ENCODE data around the gene KIF19. TPM values are rescaled to one million over a fixed set of nuclear protein-coding genes. Genes with fewer than 3 reads are reported as not detected.

KIF19 gene
- total RNA-seq, 4 donors from 2014 or later, result 0.12 to 0.76 TPM; not detected in 2

DNA sequence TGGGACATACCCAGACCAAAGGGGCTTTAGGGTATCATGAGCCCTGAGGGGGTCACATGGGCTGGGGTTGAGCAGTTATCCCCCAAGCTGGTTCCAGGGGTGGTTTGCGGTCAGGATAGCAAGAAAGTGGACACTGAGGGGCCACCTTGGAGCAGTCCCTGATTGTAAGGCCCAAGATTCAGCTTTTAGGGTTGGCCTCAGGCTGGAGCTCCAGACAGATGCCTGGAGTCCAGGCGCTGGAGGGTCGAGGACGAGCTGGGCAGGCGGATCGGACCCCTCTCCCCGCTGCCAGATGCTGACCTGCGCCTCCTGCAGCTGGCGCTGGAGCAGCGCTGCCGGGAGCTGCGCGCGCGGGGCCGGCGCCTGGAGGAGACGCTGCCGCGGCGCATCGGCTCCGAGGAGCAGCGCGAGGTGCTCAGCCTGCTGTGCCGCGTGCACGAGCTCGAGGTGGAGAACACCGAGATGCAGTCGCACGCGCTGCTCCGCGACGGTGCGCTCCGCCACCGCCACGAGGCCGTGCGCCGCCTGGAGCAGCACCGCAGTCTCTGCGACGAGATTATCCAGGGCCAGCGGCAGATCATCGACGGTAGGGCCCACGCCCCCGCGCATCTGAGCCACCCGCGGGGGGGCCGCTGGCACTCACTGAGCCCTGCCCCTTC, 25.7 kb downstream of the KIF19 start:
- Histone ChIP-seq H3K4me1 (peaks cover 0 to 11% (median 2%) of the 10 kb centered on the region in 3 donors), H3K36me3 (no peaks in the 10 kb centered on the region), H3K4me3 (no peak overlapping the region), H3K27me3 (peaks cover 0 to 96% (median 12%) of the 10 kb centered on the region in 4 donors), H3K27ac (no peak overlapping the region), H3K9me3 (no peaks in the 10 kb centered on the region)
- TF ChIP-seq, protein P1, sequence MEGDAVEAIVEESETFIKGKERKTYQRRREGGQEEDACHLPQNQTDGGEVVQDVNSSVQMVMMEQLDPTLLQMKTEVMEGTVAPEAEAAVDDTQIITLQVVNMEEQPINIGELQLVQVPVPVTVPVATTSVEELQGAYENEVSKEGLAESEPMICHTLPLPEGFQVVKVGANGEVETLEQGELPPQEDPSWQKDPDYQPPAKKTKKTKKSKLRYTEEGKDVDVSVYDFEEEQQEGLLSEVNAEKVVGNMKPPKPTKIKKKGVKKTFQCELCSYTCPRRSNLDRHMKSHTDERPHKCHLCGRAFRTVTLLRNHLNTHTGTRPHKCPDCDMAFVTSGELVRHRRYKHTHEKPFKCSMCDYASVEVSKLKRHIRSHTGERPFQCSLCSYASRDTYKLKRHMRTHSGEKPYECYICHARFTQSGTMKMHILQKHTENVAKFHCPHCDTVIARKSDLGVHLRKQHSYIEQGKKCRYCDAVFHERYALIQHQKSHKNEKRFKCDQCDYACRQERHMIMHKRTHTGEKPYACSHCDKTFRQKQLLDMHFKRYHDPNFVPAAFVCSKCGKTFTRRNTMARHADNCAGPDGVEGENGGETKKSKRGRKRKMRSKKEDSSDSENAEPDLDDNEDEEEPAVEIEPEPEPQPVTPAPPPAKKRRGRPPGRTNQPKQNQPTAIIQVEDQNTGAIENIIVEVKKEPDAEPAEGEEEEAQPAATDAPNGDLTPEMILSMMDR (IDR thresholded peaks at IDR 0.05), result no peak
- WGBS, 2 donors, result 19 to 86% methylated on average over 1 to 4 of the region's 55 CpGs
- no peak for DNase-seq
- intact Hi-C loops (cut with DNase I), result no loop called here

DNA sequence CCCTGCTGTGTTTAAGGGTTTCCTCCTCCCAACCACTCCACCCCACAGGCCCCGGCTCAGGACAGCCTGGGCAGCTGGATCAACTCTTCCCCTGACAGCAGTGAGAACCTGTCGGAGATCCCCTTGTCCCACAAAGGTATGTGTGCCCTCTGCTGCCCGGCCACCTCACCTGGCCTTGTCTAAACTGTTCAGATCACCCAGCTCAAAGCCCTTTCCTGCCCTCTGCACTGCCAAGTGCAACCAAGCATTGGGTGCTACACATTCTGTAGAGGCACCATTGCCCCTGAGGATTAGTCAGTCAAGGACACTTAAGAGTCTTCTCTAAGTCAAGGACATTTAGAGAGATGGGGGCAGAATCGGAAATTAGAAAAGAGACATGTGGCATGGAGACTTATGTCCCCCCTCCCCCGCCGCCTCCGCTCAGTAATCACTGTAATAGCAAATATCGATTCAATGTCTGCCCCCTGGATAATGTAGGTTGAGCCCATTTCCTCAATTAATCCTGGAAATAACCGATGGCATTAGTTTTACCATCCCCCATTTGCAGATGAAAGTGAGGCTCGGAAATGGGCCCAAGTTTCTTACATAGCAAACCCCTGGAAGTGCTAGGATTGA, 27.5 kb downstream of the KIF19 start:
- TF ChIP-seq POLR2A (IDR thresholded peaks at IDR 0.05), result no peak
- TF ChIP-seq, protein P1 (IDR thresholded peaks at IDR 0.05), result no peak
- H3K4me3 ChIP-seq, result no peak overlapping the region
- 64 to 70% methylated on average over 8 to 10 of the region's 10 CpGs for WGBS, 2 donors

DNA sequence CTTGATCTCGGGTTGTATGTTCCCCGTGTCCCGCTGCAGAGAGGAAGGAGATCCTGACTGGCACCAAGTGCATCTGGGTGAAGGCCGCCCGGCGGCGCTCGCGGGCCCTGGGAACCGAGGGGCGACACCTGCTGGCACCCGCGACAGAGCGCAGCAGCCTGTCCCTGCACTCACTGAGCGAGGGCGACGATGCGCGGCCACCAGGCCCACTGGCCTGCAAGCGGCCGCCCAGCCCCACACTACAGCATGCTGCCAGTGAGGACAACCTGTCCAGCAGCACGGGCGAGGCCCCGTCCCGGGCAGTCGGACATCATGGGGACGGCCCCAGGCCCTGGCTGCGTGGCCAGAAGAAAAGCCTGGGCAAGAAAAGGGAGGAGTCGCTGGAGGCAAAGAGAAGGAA, 28.1 kb downstream of the KIF19 start:
- H3K4me1 ChIP-seq, result peaks cover 0 to 26% (median 10%) of the 10 kb centered on the region in 3 donors
- H3K9me3 ChIP-seq, result no peaks in the 10 kb centered on the region
- H3K36me3 ChIP-seq, result no peaks in the 10 kb centered on the region
- TF ChIP-seq, protein P1 (IDR thresholded peaks at IDR 0.05), result peak in 4 of 6 experiments; percentile 21 to 64 (median 42)
- TF ChIP-seq POLR2A (IDR thresholded peaks at IDR 0.05), result no peak
- no peak overlapping the region for H3K4me3 ChIP-seq
- intact Hi-C loops (cut with DNase I), result no loop called here
- no peak for DNase-seq
- 32 to 40% methylated on average over 2 to 6 of the region's 29 CpGs for WGBS, 2 donors
- no peak overlapping the region for H3K27ac ChIP-seq
- H3K27me3 ChIP-seq, result peaks cover 15 to 100% (median 20%) of the 10 kb centered on the region in 4 donors

More for the DNA sequence above, 27.5 kb downstream of the KIF19 start:
- Histone ChIP-seq H3K36me3 (no peaks in the 10 kb centered on the region), H3K27ac (no peak overlapping the region), H3K4me1 (peaks cover 0 to 26% (median 10%) of the 10 kb centered on the region in 3 donors), H3K27me3 (peaks cover 13 to 100% (median 20%) of the 10 kb centered on the region in 4 donors), H3K9me3 (no peaks in the 10 kb centered on the region)
- no peak for DNase-seq
- intact Hi-C loops (cut with DNase I), result no loop called here

DNA sequence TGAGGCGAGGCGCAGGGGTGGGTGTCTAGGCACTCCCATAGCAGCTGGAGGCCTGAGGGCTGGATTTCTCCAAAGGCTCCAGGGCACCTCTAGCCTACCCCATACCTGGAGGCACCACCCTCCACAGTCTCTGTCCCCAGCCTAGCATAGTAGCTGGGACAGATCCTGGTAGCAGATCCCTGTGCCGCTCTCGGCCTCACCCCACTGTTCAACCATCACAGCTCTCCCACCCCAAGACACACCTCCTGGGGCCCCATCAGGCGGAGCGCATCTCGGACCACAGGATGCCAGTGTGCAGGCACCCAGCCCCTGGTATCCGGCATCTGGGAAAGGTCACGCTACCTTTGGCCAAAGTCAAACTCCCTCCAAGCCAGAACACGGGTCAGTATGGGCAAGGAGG, 28.5 kb downstream of the KIF19 start:
- Histone ChIP-seq H3K9me3 (no peaks in the 10 kb centered on the region), H3K27me3 (peaks cover 16 to 100% (median 20%) of the 10 kb centered on the region in 4 donors), H3K36me3 (no peaks in the 10 kb centered on the region), H3K27ac (no peak overlapping the region), H3K4me1 (peaks cover 0 to 26% (median 10%) of the 10 kb centered on the region in 3 donors), H3K4me3 (no peak overlapping the region)
- no peak for DNase-seq
- 80 to 85% methylated on average over 5 to 8 of the region's 10 CpGs for WGBS, 2 donors
- TF ChIP-seq POLR2A (IDR thresholded peaks at IDR 0.05), result no peak
- TF ChIP-seq, protein P1 (IDR thresholded peaks at IDR 0.05), result no peak
- intact Hi-C loops (cut with DNase I), result no loop called here

DNA sequence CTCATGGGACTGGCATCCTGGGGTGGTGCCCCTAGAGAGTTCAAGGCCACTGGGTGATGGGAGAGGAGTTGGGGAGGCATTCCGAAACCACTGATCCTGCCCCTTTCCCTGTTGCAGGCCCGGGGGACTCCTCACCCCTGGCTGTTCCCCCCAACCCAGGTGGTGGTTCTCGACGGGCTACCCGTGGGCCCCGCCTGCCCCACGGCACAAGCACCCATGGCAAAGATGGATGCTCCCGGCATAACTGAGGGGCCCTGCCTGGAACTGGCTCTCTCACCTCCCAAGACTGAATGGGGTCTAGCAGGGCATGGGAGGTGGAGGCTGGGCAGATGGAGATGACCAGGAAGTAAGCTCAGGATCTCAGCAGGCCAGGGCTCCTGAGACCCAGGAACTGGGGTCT, 29.0 kb downstream of the KIF19 start:
- no peaks in the 10 kb centered on the region for H3K36me3 ChIP-seq
- TF ChIP-seq, protein P1 (IDR thresholded peaks at IDR 0.05), result no peak
- TF ChIP-seq POLR2A (IDR thresholded peaks at IDR 0.05), result no peak
- H3K27me3 ChIP-seq, result peaks cover 18 to 100% (median 20%) of the 10 kb centered on the region in 4 donors
- DNase-seq, result no peak
- H3K9me3 ChIP-seq, result no peaks in the 10 kb centered on the region
- H3K4me3 ChIP-seq, result no peak overlapping the region
- peaks cover 0 to 26% (median 10%) of the 10 kb centered on the region in 3 donors for H3K4me1 ChIP-seq
- intact Hi-C loops (cut with DNase I), result no loop called here
- no peak overlapping the region for H3K27ac ChIP-seq
- no CpG with 5 or more reads among the region's 8 CpGs for WGBS, 2 donors
